SK-N-SH (cell line): ENCODE data around the gene PDLIM5.

ENCODE experiments used
- CTCF ChIP-seq: fragments of 200-600 bp; sonication (generic); IDR thresholded peaks from 2 replicates; pipeline ENCODE4 v1.6.1; 2017; ENCODE audit warnings: antibody characterized with exemption, mild to moderate bottlenecking, moderate library complexity
- GABPA ChIP-seq: IDR thresholded peaks from 2 replicates; pipeline ENCODE4 v1.4.0; 2012; ENCODE audit warnings: low read depth, mild to moderate bottlenecking
- RFX5 ChIP-seq: IDR thresholded peaks from 2 replicates; pipeline ENCODE4 v1.6.1; 2012; ENCODE audit warnings: mild to moderate bottlenecking, improper control_type of control experiment, low read length
- TEAD4 ChIP-seq: IDR thresholded peaks from 2 replicates; pipeline ENCODE4 v1.4.0; 2012; ENCODE audit warnings: mild to moderate bottlenecking, borderline replicate concordance; ENCODE audit not compliant: insufficient read depth
- YY1 ChIP-seq: IDR thresholded peaks from 2 replicates; pipeline ENCODE4 v1.4.0; 2012; ENCODE audit warnings: low read depth, mild to moderate bottlenecking
- TF ChIP-seq, protein P1 (sequence below): fragments of 150-350 bp; IDR thresholded peaks from 2 replicates; pipeline ENCODE4 v1.6.1; 2016; ENCODE audit warnings: mild to moderate bottlenecking, low read depth, low read length

- TF ChIP-seq YY1 (no peak), TEAD4 (no peak), CTCF (no peak), RFX5 (no peak), GABPA (no peak)
- TF ChIP-seq, protein P1, sequence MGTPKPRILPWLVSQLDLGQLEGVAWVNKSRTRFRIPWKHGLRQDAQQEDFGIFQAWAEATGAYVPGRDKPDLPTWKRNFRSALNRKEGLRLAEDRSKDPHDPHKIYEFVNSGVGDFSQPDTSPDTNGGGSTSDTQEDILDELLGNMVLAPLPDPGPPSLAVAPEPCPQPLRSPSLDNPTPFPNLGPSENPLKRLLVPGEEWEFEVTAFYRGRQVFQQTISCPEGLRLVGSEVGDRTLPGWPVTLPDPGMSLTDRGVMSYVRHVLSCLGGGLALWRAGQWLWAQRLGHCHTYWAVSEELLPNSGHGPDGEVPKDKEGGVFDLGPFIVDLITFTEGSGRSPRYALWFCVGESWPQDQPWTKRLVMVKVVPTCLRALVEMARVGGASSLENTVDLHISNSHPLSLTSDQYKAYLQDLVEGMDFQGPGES, result no peak
Observed at GRCh38 chr4:94578195-94578594, 126.5 kb downstream of the PDLIM5 start.
